ENCODE data around the gene ARHGAP15. TPM values are rescaled to one million over a fixed set of nuclear protein-coding genes. Genes with fewer than 3 reads are reported as not detected.

Gene ARHGAP15
- total RNA-seq, 1 donor from 2014 or later = 0.51 TPM

DNA sequence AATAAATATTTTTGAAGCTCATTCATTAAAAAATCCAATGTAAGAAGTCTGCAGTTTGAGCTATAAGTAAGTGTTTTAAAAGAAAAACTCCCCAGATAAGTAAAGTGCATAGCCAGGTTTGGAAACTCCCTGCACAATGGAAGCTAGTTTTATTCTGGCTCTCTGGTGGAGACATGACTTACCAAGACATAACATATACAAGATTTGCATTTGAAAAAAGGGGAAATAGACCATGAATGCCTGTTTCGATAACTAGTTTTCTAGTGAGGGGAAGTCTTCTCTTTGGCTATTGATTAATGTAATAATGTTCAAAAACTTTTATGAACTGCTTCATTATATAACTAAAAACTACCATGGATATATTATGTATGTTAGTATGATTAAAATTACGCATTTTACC lies 435.2 kb downstream of the ARHGAP15 start:
- Mint-ChIP-seq H3K36me3 (no peaks in the 10 kb centered on the region), H3K9me3 (no peaks in the 10 kb centered on the region)

GRCh38 chr2:143571747-143572146 lies 442.5 kb downstream of the ARHGAP15 start:
- H3K4me1 Mint-ChIP-seq = peaks cover 3% of the 10 kb centered on the region
- no peak overlapping the region for H3K27ac Mint-ChIP-seq
- peaks cover 5% of the 10 kb centered on the region for H3K9me3 Mint-ChIP-seq
- H3K36me3 Mint-ChIP-seq = no peaks in the 10 kb centered on the region
- H3K27me3 Mint-ChIP-seq (ENCODE audit: low read depth) = no peaks in the 10 kb centered on the region
- no peak overlapping the region for H3K4me3 Mint-ChIP-seq
- no peak for DNase-seq (ENCODE audit: low spot score in 2 of 2, unreplicated experiment in 2 of 2)
- TF ChIP-seq CTCF (IDR thresholded peaks at IDR 0.05; ENCODE audit: unreplicated experiment) = no peak

More for the DNA sequence above, 435.2 kb downstream of the ARHGAP15 start:
- TF ChIP-seq CTCF (IDR thresholded peaks at IDR 0.05; ENCODE audit: unreplicated experiment) = no peak
- no peak overlapping the region for H3K27ac Mint-ChIP-seq
- DNase-seq (ENCODE audit: low spot score in 2 of 2, unreplicated experiment in 2 of 2) = no peak
- H3K4me3 Mint-ChIP-seq = no peak overlapping the region
- no peaks in the 10 kb centered on the region for H3K27me3 Mint-ChIP-seq (ENCODE audit: low read depth)
- H3K4me1 Mint-ChIP-seq = peaks cover 11% of the 10 kb centered on the region

DNA sequence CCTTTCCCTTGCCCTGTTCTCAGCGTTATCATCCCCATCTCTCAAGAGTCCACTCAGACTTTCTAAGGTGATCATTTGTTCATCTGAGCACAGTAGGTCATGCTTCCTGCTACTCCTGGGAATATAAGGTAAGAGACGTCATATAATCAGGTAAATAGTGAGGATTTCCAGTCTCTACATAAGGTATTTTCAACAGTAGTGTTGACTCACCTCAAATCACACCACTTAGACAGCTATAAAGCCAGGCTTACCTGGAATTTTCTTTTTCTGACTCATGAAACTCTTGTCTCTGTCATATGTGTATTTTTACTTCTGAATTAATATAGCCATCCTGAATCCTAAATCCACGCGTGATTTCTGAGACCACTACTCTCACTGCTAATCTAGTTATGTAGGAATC lies 443.2 kb downstream of the ARHGAP15 start:
- TF ChIP-seq CTCF (IDR thresholded peaks at IDR 0.05; ENCODE audit: unreplicated experiment) = no peak
- Mint-ChIP-seq H3K9me3 (peaks cover 6% of the 10 kb centered on the region), H3K36me3 (no peaks in the 10 kb centered on the region), H3K4me3 (no peak overlapping the region), H3K27ac (no peak overlapping the region), H3K27me3 (ENCODE audit: low read depth) (no peaks in the 10 kb centered on the region), H3K4me1 (peaks cover 3% of the 10 kb centered on the region)
- DNase-seq (ENCODE audit: low spot score in 2 of 2, unreplicated experiment in 2 of 2) = no peak

DNA sequence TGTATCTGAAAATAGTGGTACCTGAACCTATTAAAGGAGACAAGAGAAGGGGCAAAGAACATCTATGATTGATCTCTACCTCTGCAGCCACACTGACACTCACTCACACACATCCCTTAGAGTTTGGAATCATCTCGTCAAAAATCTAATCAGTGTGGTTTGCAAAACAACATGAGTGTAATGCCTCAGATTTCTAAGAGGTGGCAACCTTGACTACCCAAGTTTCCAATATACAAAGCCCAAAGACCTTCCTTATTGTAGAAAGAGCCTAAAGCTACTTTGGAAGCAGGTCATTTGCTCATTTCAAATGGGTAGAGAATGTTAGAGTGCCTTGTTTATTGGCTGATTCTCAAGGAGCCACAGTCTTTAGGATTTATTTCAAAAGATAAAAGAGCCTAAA lies 444.9 kb downstream of the ARHGAP15 start:
- Mint-ChIP-seq H3K9me3 (peaks cover 6% of the 10 kb centered on the region), H3K36me3 (no peaks in the 10 kb centered on the region), H3K4me1 (peaks cover 3% of the 10 kb centered on the region), H3K27me3 (ENCODE audit: low read depth) (no peaks in the 10 kb centered on the region), H3K27ac (no peak overlapping the region), H3K4me3 (no peak overlapping the region)
- TF ChIP-seq CTCF (IDR thresholded peaks at IDR 0.05; ENCODE audit: unreplicated experiment) = no peak
- DNase-seq (ENCODE audit: low spot score in 2 of 2, unreplicated experiment in 2 of 2) = no peak

GRCh38 chr2:143575340-143575739 lies 446.1 kb downstream of the ARHGAP15 start:
- DNase-seq (ENCODE audit: low spot score in 2 of 2, unreplicated experiment in 2 of 2) = no peak
- TF ChIP-seq CTCF (IDR thresholded peaks at IDR 0.05; ENCODE audit: unreplicated experiment) = no peak
- Mint-ChIP-seq H3K9me3 (peaks cover 6% of the 10 kb centered on the region), H3K4me1 (peaks cover under 1% of the 10 kb centered on the region), H3K27ac (no peak overlapping the region), H3K4me3 (no peak overlapping the region), H3K36me3 (no peaks in the 10 kb centered on the region), H3K27me3 (ENCODE audit: low read depth) (no peaks in the 10 kb centered on the region)

DNA sequence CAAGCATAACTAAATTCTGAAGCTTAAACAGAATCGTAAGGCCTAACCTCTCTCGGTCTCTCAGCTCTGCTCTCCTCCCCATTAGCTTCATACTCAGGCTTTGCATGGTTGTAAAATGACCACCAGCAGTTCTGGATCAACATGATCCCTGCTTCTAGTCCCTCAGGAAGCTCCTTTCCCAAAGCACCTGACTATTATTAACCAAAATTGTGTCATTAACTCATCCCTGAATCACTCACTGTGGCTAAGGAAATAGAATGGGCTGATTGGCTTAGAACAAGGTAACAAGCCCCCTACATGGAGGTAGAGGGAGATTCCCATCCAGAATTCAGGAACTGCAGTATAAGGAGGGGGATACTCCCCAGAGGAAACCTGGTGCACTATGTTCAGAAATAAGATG lies 448.3 kb downstream of the ARHGAP15 start:
- Mint-ChIP-seq H3K4me1 (peaks cover 11% of the 10 kb centered on the region), H3K4me3 (no peak overlapping the region), H3K9me3 (peaks cover 6% of the 10 kb centered on the region), H3K27ac (no peak overlapping the region), H3K36me3 (no peaks in the 10 kb centered on the region), H3K27me3 (ENCODE audit: low read depth) (no peaks in the 10 kb centered on the region)
- no peak for TF ChIP-seq CTCF (IDR thresholded peaks at IDR 0.05; ENCODE audit: unreplicated experiment)
- no peak for DNase-seq (ENCODE audit: low spot score in 2 of 2, unreplicated experiment in 2 of 2)

Measured in mesothelial cell of epicardium (in vitro differentiated cells).